HCT116 (cell line): Measurements from ENCODE around the gene BANF1. TPM values are rescaled to one million over a fixed set of nuclear protein-coding genes. Genes with fewer than 3 reads are reported as not detected.

Source experiments
- ATAC-seq: fragments of 200-7000 bp; cut with Tn5 transposase; 2 replicates; pipeline ENCODE4 v1.9.1; 2020; ENCODE audit warnings: mild to moderate bottlenecking, moderate library complexity
- BruUV-seq: library from RNA; stranded (reverse); fragments of 400-500 nt; replicated peaks from 2 replicates; lab custom pipeline; 2021; lab: Mats Ljungman, UMichigan
- CTCF ChIA-PET: fragments of 300-600 bp; sonication (Branson Sonifier 250); formaldehyde crosslinking; loops from one replicate; lab custom pipeline; 2021; ENCODE audit warnings: antibody characterized with exemption; lab: Charles Lee
- POLR2A ChIA-PET: fragments of 300-600, 350-600 bp; sonication (Branson Sonifier 250); formaldehyde crosslinking; loops from one replicate; lab custom pipeline; 2021; ENCODE audit warnings: antibody characterized with exemption; lab: Charles Lee
- RAD21 ChIA-PET, 2 experiments: fragments of 300-600 bp; sonication (Branson Sonifier 250); formaldehyde crosslinking; loops; one replicate each; lab custom pipeline; 2023; ENCODE audit warnings: low total read pairs in 2 of 2; ENCODE audit not compliant: uncharacterized antibody in 2 of 2, unreplicated experiment in 2 of 2, low non-redundant PET in 1 of 2; lab: Charles Lee
- DNase-seq: peaks from one replicate; pipeline ENCODE4 v3.0.0-alpha.2; 2010; ENCODE audit warnings: low read depth, low spot score
- H2AFZ ChIP-seq: fragments of 200-600 bp; shearing (Covaris generic), sonication (generic); 2 replicates; pipeline ENCODE4 v1.6.1; 2017; ENCODE audit warnings: low read depth, mixed run types, mixed read lengths, antibody characterized with exemption, low read length; ENCODE audit not compliant: poor library complexity, severe bottlenecking
- H3K27ac ChIP-seq: 2 replicates; pipeline ENCODE4 v1.5.1; 2012; ENCODE audit warnings: low read depth, low read length
- H3K27me3 ChIP-seq: fragments of 200-600 bp; sonication (generic); 2 replicates; pipeline ENCODE4 v1.6.1; 2016; ENCODE audit warnings: mixed run types, low read length, mixed read lengths; ENCODE audit not compliant: insufficient read depth
- H3K36me3 ChIP-seq, 2 experiments: fragments of 200-500 bp in 1 of 2; fragments of 200-600 bp in 1 of 2; sonication (Bioruptor generic) in 1 of 2; sonication (generic) in 1 of 2; 2 replicates each; pipeline versions ENCODE4 v1.5.1 to v1.6.1; 2014 to 2016; ENCODE audit warnings: low read length in 2 of 2, inconsistent platforms in 1 of 2, mixed read lengths in 1 of 2, mixed run types in 1 of 2; ENCODE audit not compliant: insufficient read depth in 2 of 2, control insufficient read depth in 1 of 2
- H3K4me1 ChIP-seq, 2 experiments: fragments of 200-600 bp in 1 of 2; sonication (generic) in 1 of 2; 2 replicates each; pipeline versions ENCODE4 v1.5.1 to v1.6.1; 2012 to 2017; ENCODE audit warnings: low read length in 2 of 2, inconsistent platforms in 1 of 2, mild to moderate bottlenecking in 1 of 2, mixed read lengths in 1 of 2, mixed run types in 1 of 2, moderate library complexity in 1 of 2; ENCODE audit not compliant: insufficient read depth in 2 of 2, control insufficient read depth in 1 of 2
- H3K4me2 ChIP-seq: fragments of 200-600 bp; sonication (generic); 2 replicates; pipeline ENCODE4 v1.6.1; 2017; ENCODE audit warnings: mixed run types, low read length, mixed read lengths
- H3K4me3 ChIP-seq, 2 experiments: fragments of 200-600 bp in 1 of 2; sonication (generic) in 1 of 2; replicated peaks in 1 of 2; 2 replicates each; pipeline ENCODE4 v1.5.1; 2011 to 2016; ENCODE audit warnings: low read length in 2 of 2, control low read depth in 1 of 2, low read depth in 1 of 2, mild to moderate bottlenecking in 1 of 2, mixed read lengths in 1 of 2, mixed run types in 1 of 2
- H3K79me2 ChIP-seq: fragments of 200-600 bp; sonication (generic); 2 replicates; pipeline ENCODE4 v1.6.1; 2017; ENCODE audit warnings: mild to moderate bottlenecking, mixed run types, low read length, moderate library complexity, mixed read lengths; ENCODE audit not compliant: insufficient read depth
- H3K9ac ChIP-seq: fragments of 200-600 bp; sonication (generic); 2 replicates; pipeline ENCODE4 v1.6.1; 2016; ENCODE audit warnings: low read length, mixed read lengths
- H3K9me2 ChIP-seq: fragments of 200-600 bp; sonication (generic), shearing (Covaris generic); 2 replicates; pipeline ENCODE4 v1.6.1; 2017; ENCODE audit warnings: mixed run types, mild to moderate bottlenecking, moderate library complexity; ENCODE audit not compliant: insufficient read depth
- H3K9me3 ChIP-seq, 2 experiments: fragments of 200-500 bp in 1 of 2; fragments of 200-600 bp in 1 of 2; sonication (Bioruptor generic) in 1 of 2; sonication (generic) in 1 of 2; 2 replicates each; pipeline ENCODE4 v1.6.1; 2014 to 2017; ENCODE audit warnings: low read length in 2 of 2, mixed read lengths in 2 of 2, inconsistent platforms in 1 of 2, low read depth in 1 of 2, mild to moderate bottlenecking in 1 of 2, mixed run types in 1 of 2, moderate library complexity in 1 of 2; ENCODE audit not compliant: control insufficient read depth in 1 of 2, insufficient read depth in 1 of 2
- H4K20me1 ChIP-seq: fragments of 200-600 bp; sonication (generic), shearing (Covaris generic); 2 replicates; pipeline ENCODE4 v1.6.1; 2017; ENCODE audit warnings: mixed run types, mild to moderate bottlenecking, moderate library complexity; ENCODE audit not compliant: insufficient read depth
- CEBPB ChIP-seq: IDR thresholded peaks from 2 replicates; pipeline ENCODE4 v1.6.1; 2012; ENCODE audit warnings: low read depth
- ELF1 ChIP-seq: IDR thresholded peaks from 2 replicates; pipeline ENCODE4 v1.6.1; 2012; ENCODE audit warnings: low read depth, borderline replicate concordance
- EZH2 ChIP-seq: fragments of 200-600 bp; sonication (generic); IDR thresholded peaks from 2 replicates; pipeline ENCODE4 v1.6.1; 2017; ENCODE audit warnings: antibody characterized with exemption, mixed run types
- JUND ChIP-seq: IDR thresholded peaks from 2 replicates; pipeline ENCODE4 v1.6.1; 2012
- POLR2A ChIP-seq: IDR thresholded peaks from 2 replicates; pipeline ENCODE4 v1.7.0; 2011; ENCODE audit warnings: borderline replicate concordance; ENCODE audit not compliant: insufficient read depth, insufficient read length; ENCODE audit errors: extremely low read depth
- SP1 ChIP-seq: IDR thresholded peaks from 2 replicates; pipeline ENCODE4 v1.6.1; 2012; ENCODE audit warnings: low read depth
- TCF7L2 ChIP-seq: IDR thresholded peaks from 2 replicates; pipeline ENCODE4 v1.7.0; 2011; ENCODE audit warnings: borderline replicate concordance, inconsistent platforms; ENCODE audit not compliant: insufficient read depth, insufficient read length; ENCODE audit errors: extremely low read depth
- YY1 ChIP-seq: IDR thresholded peaks from 2 replicates; pipeline ENCODE4 v1.6.1; 2011; ENCODE audit warnings: low read length, low read depth, moderate library complexity, mild to moderate bottlenecking; ENCODE audit not compliant: insufficient replicate concordance; ENCODE audit errors: extremely low read depth
- intact Hi-C: fragments of 100-400 bp; cut with micrococcal nuclease; formaldehyde crosslinking; loops from 2 replicates; pipeline ENCODE4 v1.10.0; 2022
- total RNA-seq: library from RNA; stranded (reverse); gene quantifications from one replicate; pipeline ENCODE4 v1.2.1, GENCODE V29; 2021; ENCODE audit not compliant: unreplicated experiment
- TF ChIP-seq, protein P1 (sequence below): IDR thresholded peaks from 2 replicates; pipeline ENCODE4 v1.6.1; 2012; ENCODE audit warnings: low read depth
- TF ChIP-seq, protein P2 (sequence below), 3 experiments: fragments of 200-600 bp in 1 of 3; sonication (generic) in 1 of 3; IDR thresholded peaks in 2 of 3; conservative IDR thresholded peaks in 1 of 3; 2 replicates each; pipeline ENCODE4 v1.5.1; 2012 to 2017; ENCODE audit warnings: low read depth in 2 of 3, low read length in 2 of 3, antibody characterized with exemption in 1 of 3, borderline replicate concordance in 1 of 3, control low read depth in 1 of 3, mild to moderate bottlenecking in 1 of 3, mixed read lengths in 1 of 3, mixed run types in 1 of 3, moderate library complexity in 1 of 3; ENCODE audit not compliant: insufficient read depth in 1 of 3
- TF ChIP-seq, protein P3 (sequence below): IDR thresholded peaks from 2 replicates; pipeline ENCODE4 v1.6.1; 2012

Gene BANF1
- total RNA-seq, 1 experiment from 2014 or later, result 356 TPM

DNA sequence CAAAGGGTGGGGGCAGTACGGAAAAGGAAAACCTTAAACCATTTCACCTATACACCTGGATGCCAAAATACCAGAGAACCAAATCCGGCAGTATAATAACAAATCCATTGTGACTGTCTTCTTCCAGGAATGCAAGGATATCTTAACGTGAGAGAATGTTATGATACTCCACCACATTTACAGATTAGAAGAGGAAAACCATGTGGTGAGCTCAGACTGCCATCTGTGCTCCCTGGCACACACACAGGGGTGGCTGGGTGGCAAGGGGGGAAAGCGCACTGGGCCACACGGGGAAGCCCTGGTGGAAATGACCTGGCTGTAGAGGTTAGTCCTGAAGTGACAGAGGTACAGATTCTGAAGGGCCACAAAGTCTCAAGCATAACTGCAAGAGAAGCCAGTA lies 10.2 kb upstream of the BANF1 start:
- ATAC-seq, result no peak
- no peak overlapping the region for H2AFZ ChIP-seq
- RAD21 ChIA-PET, result no interaction called here
- H3K79me2 ChIP-seq, result no peaks in the 10 kb centered on the region
- intact Hi-C loops, result no loop called here
- no peak overlapping the region for H3K9ac ChIP-seq
- H3K9me3 ChIP-seq, result no peaks in the 10 kb centered on the region
- H3K4me3 ChIP-seq, result no peak overlapping the region
- H4K20me1 ChIP-seq, result no peaks in the 10 kb centered on the region
- POLR2A ChIA-PET, result interaction anchor here (1.7 kb wide), 1 partner anchor 10 kb away, joined by 6 read pairs; the partner anchor contains the start of genes BANF1 and EIF1AD
- no peaks in the 10 kb centered on the region for H3K9me2 ChIP-seq
- no peak for DNase-seq
- CTCF ChIA-PET, result interaction anchor here (0.9 to 4.3 kb wide), 4 partner anchors 31 to 280 kb away, joined by 3 to 38 read pairs (median 4); partner anchors contain the start of gene KAT5
- no peak overlapping the region for H3K27ac ChIP-seq
- H3K36me3 ChIP-seq, result no peaks in the 10 kb centered on the region; a peak in 1 of 4 replicates
- BruUV-seq, result no TSS peak
- TF ChIP-seq POLR2A (no peak), TCF7L2 (no peak)
- TF ChIP-seq, protein P1, sequence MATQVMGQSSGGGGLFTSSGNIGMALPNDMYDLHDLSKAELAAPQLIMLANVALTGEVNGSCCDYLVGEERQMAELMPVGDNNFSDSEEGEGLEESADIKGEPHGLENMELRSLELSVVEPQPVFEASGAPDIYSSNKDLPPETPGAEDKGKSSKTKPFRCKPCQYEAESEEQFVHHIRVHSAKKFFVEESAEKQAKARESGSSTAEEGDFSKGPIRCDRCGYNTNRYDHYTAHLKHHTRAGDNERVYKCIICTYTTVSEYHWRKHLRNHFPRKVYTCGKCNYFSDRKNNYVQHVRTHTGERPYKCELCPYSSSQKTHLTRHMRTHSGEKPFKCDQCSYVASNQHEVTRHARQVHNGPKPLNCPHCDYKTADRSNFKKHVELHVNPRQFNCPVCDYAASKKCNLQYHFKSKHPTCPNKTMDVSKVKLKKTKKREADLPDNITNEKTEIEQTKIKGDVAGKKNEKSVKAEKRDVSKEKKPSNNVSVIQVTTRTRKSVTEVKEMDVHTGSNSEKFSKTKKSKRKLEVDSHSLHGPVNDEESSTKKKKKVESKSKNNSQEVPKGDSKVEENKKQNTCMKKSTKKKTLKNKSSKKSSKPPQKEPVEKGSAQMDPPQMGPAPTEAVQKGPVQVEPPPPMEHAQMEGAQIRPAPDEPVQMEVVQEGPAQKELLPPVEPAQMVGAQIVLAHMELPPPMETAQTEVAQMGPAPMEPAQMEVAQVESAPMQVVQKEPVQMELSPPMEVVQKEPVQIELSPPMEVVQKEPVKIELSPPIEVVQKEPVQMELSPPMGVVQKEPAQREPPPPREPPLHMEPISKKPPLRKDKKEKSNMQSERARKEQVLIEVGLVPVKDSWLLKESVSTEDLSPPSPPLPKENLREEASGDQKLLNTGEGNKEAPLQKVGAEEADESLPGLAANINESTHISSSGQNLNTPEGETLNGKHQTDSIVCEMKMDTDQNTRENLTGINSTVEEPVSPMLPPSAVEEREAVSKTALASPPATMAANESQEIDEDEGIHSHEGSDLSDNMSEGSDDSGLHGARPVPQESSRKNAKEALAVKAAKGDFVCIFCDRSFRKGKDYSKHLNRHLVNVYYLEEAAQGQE, result no peak
- TF ChIP-seq, all 23 proteins: peak for 0
- Histone ChIP-seq H3K4me2 (no peak overlapping the region), H3K4me1 (peaks cover 0 to 8% of the 10 kb centered on the region in 2 experiments; a peak in 2 of 4 replicates), H3K27me3 (no peaks in the 10 kb centered on the region)

DNA sequence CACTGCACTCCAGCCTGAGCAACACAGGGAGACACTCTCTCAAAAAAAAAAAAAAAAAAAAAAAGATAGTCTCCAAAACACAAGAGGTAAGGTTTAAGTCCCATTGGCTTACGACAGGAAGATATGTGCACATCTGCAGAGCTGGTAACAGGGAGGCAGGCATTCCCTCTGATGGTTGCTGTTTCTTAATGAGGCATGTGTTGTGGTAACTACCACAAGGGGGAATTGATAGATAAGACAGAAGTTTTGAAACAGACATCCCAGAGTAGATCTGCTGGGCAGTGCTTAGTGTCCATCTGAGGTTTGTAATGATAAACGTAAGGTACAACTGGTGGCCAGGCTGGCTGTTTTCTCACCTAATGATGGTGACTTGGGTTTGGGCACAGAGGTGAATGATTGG lies 5.0 kb upstream of the BANF1 start:
- Histone ChIP-seq H3K4me1 (peaks cover 4 to 6% of the 10 kb centered on the region in 2 experiments), H3K79me2 (peaks cover 38% of the 10 kb centered on the region), H3K27ac (no peak overlapping the region), H3K9me3 (no peaks in the 10 kb centered on the region), H3K4me3 (no peak overlapping the region), H3K9me2 (no peaks in the 10 kb centered on the region), H3K36me3 (peaks cover 26 to 30% of the 10 kb centered on the region in 2 experiments), H2AFZ (no peak overlapping the region), H3K9ac (no peak overlapping the region), H3K27me3 (no peaks in the 10 kb centered on the region), H3K4me2 (no peak overlapping the region), H4K20me1 (no peaks in the 10 kb centered on the region; the same call in 1 of the 2 replicates)
- ATAC-seq, result no peak
- ChIA-PET CTCF (no interaction called here), RAD21 (no interaction called here), POLR2A (no interaction called here)
- intact Hi-C loops, result no loop called here
- no peak for DNase-seq
- BruUV-seq, result no TSS peak
- TF ChIP-seq YY1 (no peak), SP1 (no peak), ELF1 (no peak), EZH2 (no peak), CEBPB (no peak), JUND (no peak), POLR2A (no peak)
- TF ChIP-seq, protein P2, sequence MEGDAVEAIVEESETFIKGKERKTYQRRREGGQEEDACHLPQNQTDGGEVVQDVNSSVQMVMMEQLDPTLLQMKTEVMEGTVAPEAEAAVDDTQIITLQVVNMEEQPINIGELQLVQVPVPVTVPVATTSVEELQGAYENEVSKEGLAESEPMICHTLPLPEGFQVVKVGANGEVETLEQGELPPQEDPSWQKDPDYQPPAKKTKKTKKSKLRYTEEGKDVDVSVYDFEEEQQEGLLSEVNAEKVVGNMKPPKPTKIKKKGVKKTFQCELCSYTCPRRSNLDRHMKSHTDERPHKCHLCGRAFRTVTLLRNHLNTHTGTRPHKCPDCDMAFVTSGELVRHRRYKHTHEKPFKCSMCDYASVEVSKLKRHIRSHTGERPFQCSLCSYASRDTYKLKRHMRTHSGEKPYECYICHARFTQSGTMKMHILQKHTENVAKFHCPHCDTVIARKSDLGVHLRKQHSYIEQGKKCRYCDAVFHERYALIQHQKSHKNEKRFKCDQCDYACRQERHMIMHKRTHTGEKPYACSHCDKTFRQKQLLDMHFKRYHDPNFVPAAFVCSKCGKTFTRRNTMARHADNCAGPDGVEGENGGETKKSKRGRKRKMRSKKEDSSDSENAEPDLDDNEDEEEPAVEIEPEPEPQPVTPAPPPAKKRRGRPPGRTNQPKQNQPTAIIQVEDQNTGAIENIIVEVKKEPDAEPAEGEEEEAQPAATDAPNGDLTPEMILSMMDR (IDR thresholded peaks at IDR 0.05 in 2 of 3, conservative IDR thresholded peaks at IDR 0.05 in 1 of 3; ENCODE audit: borderline replicate concordance in 1 of 3, insufficient read depth in 1 of 3, low read depth in 2 of 3, low read length in 2 of 3), result no peak
- TF ChIP-seq, protein P3, sequence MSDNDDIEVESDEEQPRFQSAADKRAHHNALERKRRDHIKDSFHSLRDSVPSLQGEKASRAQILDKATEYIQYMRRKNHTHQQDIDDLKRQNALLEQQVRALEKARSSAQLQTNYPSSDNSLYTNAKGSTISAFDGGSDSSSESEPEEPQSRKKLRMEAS, result no peak
